PFSK-1 (cell line): ENCODE measurements around the gene LAMA1.

Experiments
- POLR2AphosphoS5 ChIP-seq: IDR thresholded peaks from 2 replicates; pipeline ENCODE4 v1.6.1; 2012; ENCODE audit warnings: low read depth, mild to moderate bottlenecking, control low read depth, low read length, moderate library complexity
- TF ChIP-seq, protein P1 (sequence below), 2 experiments: IDR thresholded peaks; 2 replicates each; pipeline versions ENCODE4 v1.6.1 to v1.8.0; 2011 to 2012; ENCODE audit warnings: low read depth in 2 of 2, low read length in 2 of 2, control low read depth in 1 of 2, inconsistent platforms in 1 of 2, mild to moderate bottlenecking in 1 of 2, moderate library complexity in 1 of 2; ENCODE audit not compliant: insufficient read depth in 1 of 2

DNA sequence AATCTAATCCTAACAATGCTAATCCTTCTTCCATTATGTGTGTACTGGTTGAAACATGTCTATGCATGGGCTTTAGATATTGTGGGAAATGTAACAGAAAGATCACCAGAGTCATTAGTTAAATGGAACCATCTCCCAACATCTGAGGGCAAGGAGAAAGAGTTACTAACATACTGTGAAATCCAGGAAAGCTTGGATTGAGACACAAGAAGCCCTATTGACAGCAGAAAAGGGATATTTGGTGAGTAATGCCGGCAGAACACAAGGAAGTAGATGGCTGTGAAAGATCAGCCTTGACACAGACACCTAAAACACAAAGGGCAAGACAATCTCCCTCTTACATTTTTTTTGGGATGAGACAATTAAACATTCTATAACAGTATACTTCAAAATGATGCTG, 28.5 kb upstream of the LAMA1 start:
- TF ChIP-seq, protein P1, sequence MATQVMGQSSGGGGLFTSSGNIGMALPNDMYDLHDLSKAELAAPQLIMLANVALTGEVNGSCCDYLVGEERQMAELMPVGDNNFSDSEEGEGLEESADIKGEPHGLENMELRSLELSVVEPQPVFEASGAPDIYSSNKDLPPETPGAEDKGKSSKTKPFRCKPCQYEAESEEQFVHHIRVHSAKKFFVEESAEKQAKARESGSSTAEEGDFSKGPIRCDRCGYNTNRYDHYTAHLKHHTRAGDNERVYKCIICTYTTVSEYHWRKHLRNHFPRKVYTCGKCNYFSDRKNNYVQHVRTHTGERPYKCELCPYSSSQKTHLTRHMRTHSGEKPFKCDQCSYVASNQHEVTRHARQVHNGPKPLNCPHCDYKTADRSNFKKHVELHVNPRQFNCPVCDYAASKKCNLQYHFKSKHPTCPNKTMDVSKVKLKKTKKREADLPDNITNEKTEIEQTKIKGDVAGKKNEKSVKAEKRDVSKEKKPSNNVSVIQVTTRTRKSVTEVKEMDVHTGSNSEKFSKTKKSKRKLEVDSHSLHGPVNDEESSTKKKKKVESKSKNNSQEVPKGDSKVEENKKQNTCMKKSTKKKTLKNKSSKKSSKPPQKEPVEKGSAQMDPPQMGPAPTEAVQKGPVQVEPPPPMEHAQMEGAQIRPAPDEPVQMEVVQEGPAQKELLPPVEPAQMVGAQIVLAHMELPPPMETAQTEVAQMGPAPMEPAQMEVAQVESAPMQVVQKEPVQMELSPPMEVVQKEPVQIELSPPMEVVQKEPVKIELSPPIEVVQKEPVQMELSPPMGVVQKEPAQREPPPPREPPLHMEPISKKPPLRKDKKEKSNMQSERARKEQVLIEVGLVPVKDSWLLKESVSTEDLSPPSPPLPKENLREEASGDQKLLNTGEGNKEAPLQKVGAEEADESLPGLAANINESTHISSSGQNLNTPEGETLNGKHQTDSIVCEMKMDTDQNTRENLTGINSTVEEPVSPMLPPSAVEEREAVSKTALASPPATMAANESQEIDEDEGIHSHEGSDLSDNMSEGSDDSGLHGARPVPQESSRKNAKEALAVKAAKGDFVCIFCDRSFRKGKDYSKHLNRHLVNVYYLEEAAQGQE (IDR thresholded peaks at IDR 0.05; ENCODE audit: insufficient read depth in 1 of 2, low read depth in 2 of 2, low read length in 2 of 2): no peak
- TF ChIP-seq POLR2AphosphoS5: no peak
